Upper lobe of right lung (tissue), 1 donor: ENCODE measurements around the gene TCHP. TPM values are rescaled to one million over a fixed set of nuclear protein-coding genes. Genes with fewer than 3 reads are reported as not detected.
"Not testable (repeated sequence)": the region's sequence is repeated elsewhere in the genome, so short reads cannot be mapped to it uniquely, and the experiment has no call there.

Source experiments
- ATAC-seq: fragments of 200-7000 bp; cut with Tn5 transposase; one replicate; pipeline ENCODE4 v1.9.1; 2020; ENCODE audit warnings: mild to moderate bottlenecking, moderate library complexity
- DNase-seq: peaks from one replicate; pipeline ENCODE4 v3.0.0-alpha.2; 2020
- H3K27ac ChIP-seq: fragments of 200-600 bp; one replicate; pipeline ENCODE4 v1.8.0; 2022
- H3K27me3 ChIP-seq: fragments of 200-600 bp; one replicate; pipeline ENCODE4 v1.8.0; 2022; ENCODE audit warnings: mild to moderate bottlenecking
- H3K36me3 ChIP-seq: fragments of 200-600 bp; one replicate; pipeline ENCODE4 v1.8.0; 2022
- H3K4me1 ChIP-seq: fragments of 200-600 bp; one replicate; pipeline ENCODE4 v1.8.0; 2022
- H3K4me3 ChIP-seq: fragments of 200-600 bp; one replicate; pipeline ENCODE4 v1.8.0; 2022; ENCODE audit warnings: mild to moderate bottlenecking
- H3K9me3 ChIP-seq: fragments of 200-600 bp; one replicate; pipeline ENCODE4 v1.8.0; 2022
- CTCF ChIP-seq: fragments of 200-600 bp; IDR thresholded peaks from one replicate; pipeline ENCODE4 v1.8.0; 2022; ENCODE audit warnings: antibody characterized with exemption
- intact Hi-C: fragments of 100-400 bp; cut with DNase I; formaldehyde crosslinking; loops from one replicate; pipeline ENCODE4 v1.11.0; 2022
- total RNA-seq: library from RNA; stranded (reverse); fragmentation: NEBNext Ultra II Directional; extraction: Animal tissue kit (Norgen Biotek cat#: 25700); gene quantifications from one replicate; pipeline ENCODE4 v1.2.1, GENCODE V29; 2021
- donor health status: DM: no; HTN: yes; CAD: no; lungs with severe emphysema.

The TCHP gene
- total RNA-seq, 1 donor from 2014 or later, result 16.5 TPM

GRCh38 chr12:109926488-109927210 is 26.6 kb downstream of the TCHP start:
- no peaks in the 10 kb centered on the region for H3K4me1 ChIP-seq
- ATAC-seq (no peak), DNase-seq (no peak)
- no peak overlapping the region for H3K4me3 ChIP-seq
- no peaks in the 10 kb centered on the region for H3K9me3 ChIP-seq
- H3K27me3 ChIP-seq, result no peaks in the 10 kb centered on the region
- H3K27ac ChIP-seq, result no peak overlapping the region
- H3K36me3 ChIP-seq, result peaks cover 21% of the 10 kb centered on the region
- intact Hi-C loops, result no loop called here
- no peak for TF ChIP-seq CTCF

GRCh38 chr12:109927622-109928021 is 27.5 kb downstream of the TCHP start:
- no peak overlapping the region for H3K4me3 ChIP-seq
- TF ChIP-seq CTCF, result peak; percentile 58
- no peak overlapping the region for H3K27ac ChIP-seq
- peaks cover 30% of the 10 kb centered on the region for H3K36me3 ChIP-seq
- DNase-seq, result no peak
- H3K4me1 ChIP-seq, result no peaks in the 10 kb centered on the region
- peak; percentile 68 for ATAC-seq
- H3K9me3 ChIP-seq, result no peaks in the 10 kb centered on the region
- H3K27me3 ChIP-seq, result no peaks in the 10 kb centered on the region
- intact Hi-C loops, result no loop called here

GRCh38 chr12:109928058-109928656 is 28.1 kb downstream of the TCHP start:
- no peaks in the 10 kb centered on the region for H3K27me3 ChIP-seq
- H3K4me3 ChIP-seq, result no peak overlapping the region
- H3K4me1 ChIP-seq, result no peaks in the 10 kb centered on the region
- ATAC-seq (no peak), DNase-seq (no peak)
- intact Hi-C loops, result no loop called here
- H3K27ac ChIP-seq, result no peak overlapping the region
- no peak for TF ChIP-seq CTCF
- no peaks in the 10 kb centered on the region for H3K9me3 ChIP-seq
- H3K36me3 ChIP-seq, result peaks cover 36% of the 10 kb centered on the region

- H3K9me3 ChIP-seq, ATAC-seq, H3K4me3 ChIP-seq, H3K27ac ChIP-seq, intact Hi-C loops, H3K4me1 ChIP-seq, H3K27me3 ChIP-seq: not testable (repeated sequence)
- DNase-seq, result peak; percentile 64
- peaks cover 47% of the 10 kb centered on the region for H3K36me3 ChIP-seq
Observed at GRCh38 chr12:109929326-109929725, 29.3 kb downstream of the TCHP start.

- Histone ChIP-seq H3K27ac (no peak overlapping the region), H3K27me3 (no peaks in the 10 kb centered on the region), H3K4me1 (no peaks in the 10 kb centered on the region), H3K4me3 (no peak overlapping the region), H3K9me3 (no peaks in the 10 kb centered on the region), H3K36me3 (peaks cover 55% of the 10 kb centered on the region)
- DNase-seq, result no peak
- TF ChIP-seq CTCF, result no peak
- intact Hi-C loops, result no loop called here
- peak; percentile 18 for ATAC-seq
Observed at GRCh38 chr12:109930028-109930800, 30.1 kb downstream of the TCHP start.

- intact Hi-C loops, result no loop called here
- Histone ChIP-seq H3K4me1 (no peaks in the 10 kb centered on the region), H3K9me3 (no peaks in the 10 kb centered on the region), H3K27me3 (no peaks in the 10 kb centered on the region), H3K36me3 (peaks cover 64% of the 10 kb centered on the region), H3K4me3 (no peak overlapping the region), H3K27ac (no peak overlapping the region)
- ATAC-seq (no peak), DNase-seq (no peak)
- no peak for TF ChIP-seq CTCF
Observed at GRCh38 chr12:109931143-109931542, 31.1 kb downstream of the TCHP start.
